HL-60/S4 treated with retinoic acid at 250 ng/mL for 4 days and 3 days (cell line): ENCODE results near the gene AFMID.
"Not testable (repeated sequence)": the region's sequence is repeated elsewhere in the genome, so short reads cannot be mapped to it uniquely, and the experiment has no call there.

Experiments used
- in situ Hi-C: fragments of 300-500 bp; cut with MboI; formaldehyde crosslinking; loops from 2 replicates; pipeline ENCODE4 v1.7.0; 2022; ENCODE audit warnings: low sequenced_read_pairs

The AFMID gene

GRCh38 chr17:78186692-78187595, at the start of gene AFMID, which contains the start of gene TK1:
Gene AFMID (plus strand): TSS chr17:78187362. CDS start chr17:78187371, 9 bp downstream.
Gene TK1 (minus strand): TSS chr17:78187052. CDS start chr17:78186994, 58 bp downstream.
- in situ Hi-C loops, result no loop called here

- in situ Hi-C loops, result no loop called here
Measured at GRCh38 chr17:78137392-78138203, 49.6 kb upstream of the AFMID start.

- in situ Hi-C loops, result no loop called here
Measured at GRCh38 chr17:78138204-78139060, 48.7 kb upstream of the AFMID start.

- in situ Hi-C loops, result not testable (repeated sequence)
Measured at GRCh38 chr17:78139861-78140168, 47.3 kb upstream of the AFMID start.

GRCh38 chr17:78140169-78141051, 46.8 kb upstream of the AFMID start:
- in situ Hi-C loops, result no loop called here

- in situ Hi-C loops, result no loop called here
Measured at GRCh38 chr17:78141437-78142118, 45.6 kb upstream of the AFMID start.

GRCh38 chr17:78142119-78142861, 44.9 kb upstream of the AFMID start:
- in situ Hi-C loops, result no loop called here

- in situ Hi-C loops, result no loop called here
Measured at GRCh38 chr17:78143214-78144146, 43.7 kb upstream of the AFMID start.

- in situ Hi-C loops, result no loop called here
Measured at GRCh38 chr17:78144147-78144719, 42.9 kb upstream of the AFMID start.

- in situ Hi-C loops, result no loop called here
Measured at GRCh38 chr17:78144736-78145641, 42.2 kb upstream of the AFMID start.

GRCh38 chr17:78146471-78146869, 40.7 kb upstream of the AFMID start:
- in situ Hi-C loops, result no loop called here

- in situ Hi-C loops, result no loop called here
Measured at GRCh38 chr17:78146881-78147280, 40.3 kb upstream of the AFMID start.

GRCh38 chr17:78147315-78147998, 39.7 kb upstream of the AFMID start:
- in situ Hi-C loops, result no loop called here

- in situ Hi-C loops, result no loop called here
Measured at GRCh38 chr17:78148286-78149016, 38.7 kb upstream of the AFMID start.

GRCh38 chr17:78151514-78152008, 35.6 kb upstream of the AFMID start:
- in situ Hi-C loops, result no loop called here
